IMR-90 (cell line): ENCODE results near the gene FRYL. TPM values are rescaled to one million over a fixed set of nuclear protein-coding genes. Genes with fewer than 3 reads are reported as not detected.

ENCODE experiments used
- ATAC-seq: fragments of 200-7000 bp; cut with Tn5 transposase; 2 replicates; pipeline ENCODE4 v1.9.1; 2020; ENCODE audit warnings: low read depth, mild to moderate bottlenecking, moderate library complexity
- BruUV-seq: library from RNA; stranded (reverse); fragments of 400-500 nt; replicated peaks from 2 replicates; lab custom pipeline; 2021; lab: Mats Ljungman, UMichigan
- CTCF ChIA-PET: fragments of 300-600 bp; formaldehyde crosslinking; extraction: SDS; loops from one replicate; lab custom pipeline; 2021; ENCODE audit warnings: antibody characterized with exemption; lab: Yijun Ruan, JAX
- POLR2A ChIA-PET: fragments of 300-600 bp; sonication (Branson Sonifier 250); formaldehyde crosslinking; loops from one replicate; lab custom pipeline; 2022; ENCODE audit warnings: antibody characterized with exemption; ENCODE audit not compliant: unreplicated experiment; lab: Charles Lee
- DNase-seq: peaks from one replicate; pipeline ENCODE4 v3.0.0; 2013
- H2AFZ ChIP-seq: replicated peaks from 2 replicates; pipeline ENCODE3; 2013; ENCODE audit warnings: low read length, mild to moderate bottlenecking; ENCODE audit not compliant: poor library complexity
- H2AK5ac ChIP-seq: 2 replicates; pipeline ENCODE4 v1.6.1; 2013; ENCODE audit warnings: low read depth, low read length, inconsistent platforms
- H2AK9ac ChIP-seq: replicated peaks from 2 replicates; pipeline ENCODE3; 2013; ENCODE audit warnings: mild to moderate bottlenecking, low read depth, low read length, moderate library complexity; ENCODE audit not compliant: poor library complexity
- H2BK120ac ChIP-seq: 2 replicates; pipeline ENCODE4 v1.6.1; 2013; ENCODE audit warnings: low read depth, low read length, inconsistent platforms
- H2BK15ac ChIP-seq: 3 replicates; pipeline ENCODE4 v1.6.1; 2013; ENCODE audit warnings: low read depth, low read length, inconsistent platforms
- H2BK20ac ChIP-seq: 2 replicates; pipeline ENCODE4 v1.6.1; 2013; ENCODE audit warnings: low read depth, mild to moderate bottlenecking, inconsistent platforms, low read length, moderate library complexity
- H2BK5ac ChIP-seq: 2 replicates; pipeline ENCODE4 v1.6.1; 2013; ENCODE audit warnings: mild to moderate bottlenecking, low read depth, low read length, inconsistent platforms; ENCODE audit not compliant: poor library complexity, severe bottlenecking
- H3K14ac ChIP-seq: replicated peaks from 2 replicates; pipeline ENCODE4 v1.6.1; 2013; ENCODE audit warnings: low read depth, low read length, inconsistent platforms
- H3K18ac ChIP-seq: 2 replicates; pipeline ENCODE4 v1.6.1; 2013; ENCODE audit warnings: low read depth, low read length, control low read depth
- H3K23ac ChIP-seq: 2 replicates; pipeline ENCODE4 v1.6.1; 2013; ENCODE audit warnings: low read depth, low read length, inconsistent platforms
- H3K27ac ChIP-seq: 2 replicates; pipeline ENCODE4 v1.5.1; 2013; ENCODE audit warnings: mild to moderate bottlenecking, control low read depth, low read length; ENCODE audit not compliant: insufficient read depth
- H3K27me3 ChIP-seq: 2 replicates; pipeline ENCODE4 v1.6.1; 2013; ENCODE audit warnings: low read length; ENCODE audit not compliant: control insufficient read depth, insufficient read depth
- H3K36me3 ChIP-seq: 2 replicates; pipeline ENCODE4 v1.6.1; 2013; ENCODE audit warnings: low read length, mixed read lengths; ENCODE audit not compliant: control insufficient read depth, insufficient read depth
- H3K4ac ChIP-seq: 2 replicates; pipeline ENCODE4 v1.6.1; 2013; ENCODE audit warnings: low read depth, low read length, inconsistent platforms
- H3K4me1 ChIP-seq: 2 replicates; pipeline ENCODE4 v1.6.1; 2013; ENCODE audit warnings: low read length, mixed read lengths; ENCODE audit not compliant: control insufficient read depth, insufficient read depth
- H3K4me2 ChIP-seq: 2 replicates; pipeline ENCODE4 v1.6.1; 2013; ENCODE audit warnings: low read depth, mild to moderate bottlenecking, control low read depth, low read length, moderate library complexity
- H3K4me3 ChIP-seq: 2 replicates; pipeline ENCODE4 v1.5.1; 2013; ENCODE audit warnings: low read depth, mild to moderate bottlenecking, control low read depth, low read length, moderate library complexity; ENCODE audit not compliant: insufficient read depth
- H3K56ac ChIP-seq: 2 replicates; pipeline ENCODE4 v1.6.1; 2013; ENCODE audit warnings: low read length, inconsistent platforms; ENCODE audit not compliant: insufficient read depth; ENCODE audit errors: extremely low read depth
- H3K79me1 ChIP-seq, 2 experiments: 2 replicates each; pipeline ENCODE4 v1.6.1; 2013; ENCODE audit warnings: low read length in 2 of 2, inconsistent platforms in 1 of 2, low read depth in 1 of 2
- H3K9ac ChIP-seq: 2 replicates; pipeline ENCODE4 v1.6.1; 2013; ENCODE audit warnings: low read depth, low read length, control low read depth
- H3K9me1 ChIP-seq: 2 replicates; pipeline ENCODE4 v1.6.1; 2013; ENCODE audit warnings: low read length, inconsistent platforms; ENCODE audit not compliant: insufficient read depth
- H3K9me3 ChIP-seq: 2 replicates; pipeline ENCODE4 v1.6.1; 2013; ENCODE audit warnings: low read length; ENCODE audit not compliant: control insufficient read depth, insufficient read depth
- H4K20me1 ChIP-seq: 2 replicates; pipeline ENCODE4 v1.6.1; 2013; ENCODE audit warnings: low read length, inconsistent platforms; ENCODE audit not compliant: insufficient read depth
- H4K5ac ChIP-seq: 2 replicates; pipeline ENCODE4 v1.6.1; 2013; ENCODE audit warnings: mild to moderate bottlenecking, low read depth, low read length, control low read depth
- H4K8ac ChIP-seq, 2 experiments: 2 replicates each; pipeline ENCODE4 v1.6.1; 2013; ENCODE audit warnings: low read depth in 2 of 2, low read length in 2 of 2, control low read depth in 1 of 2, inconsistent platforms in 1 of 2
- H4K91ac ChIP-seq: 2 replicates; pipeline ENCODE4 v1.6.1; 2013; ENCODE audit warnings: low read depth, low read length, inconsistent platforms; ENCODE audit not compliant: insufficient read depth
- BHLHE40 ChIP-seq: fragments of 150-350 bp; IDR thresholded peaks from 2 replicates; pipeline ENCODE4 v1.6.1; 2016; ENCODE audit warnings: mild to moderate bottlenecking, low read depth, low read length
- CEBPB ChIP-seq: IDR thresholded peaks from 2 replicates; pipeline ENCODE4 v1.6.1; 2012; ENCODE audit warnings: low read depth, low read length, improper control_type of control experiment
- CHD1 ChIP-seq: IDR thresholded peaks from 2 replicates; pipeline ENCODE4 v1.6.1; 2012; ENCODE audit warnings: low read depth, low read length, improper control_type of control experiment
- CTCF ChIP-seq: conservative IDR thresholded peaks from 2 replicates; pipeline ENCODE4 v1.5.1; 2012; ENCODE audit warnings: mild to moderate bottlenecking, low read depth, low read length, improper control_type of control experiment
- ELK1 ChIP-seq: fragments of 150-350 bp; IDR thresholded peaks from 2 replicates; pipeline ENCODE4 v1.6.1; 2016; ENCODE audit warnings: low read depth, mild to moderate bottlenecking, low read length, moderate library complexity, borderline replicate concordance
- FOS ChIP-seq: fragments of 150-350 bp; IDR thresholded peaks from 2 replicates; pipeline ENCODE4 v1.6.1; 2016; ENCODE audit warnings: low read depth, low read length
- MAFK ChIP-seq: IDR thresholded peaks from 2 replicates; pipeline ENCODE4 v1.6.1; 2012; ENCODE audit warnings: low read depth, low read length, improper control_type of control experiment
- MAZ ChIP-seq: IDR thresholded peaks from 2 replicates; pipeline ENCODE4 v1.6.1; 2012; ENCODE audit warnings: low read depth, mild to moderate bottlenecking, low read length, improper control_type of control experiment, moderate library complexity, borderline replicate concordance
- MXI1 ChIP-seq: IDR thresholded peaks from 2 replicates; pipeline ENCODE4 v1.6.1; 2012; ENCODE audit warnings: low read depth, mild to moderate bottlenecking, low read length, moderate library complexity, borderline replicate concordance
- NFE2L2 ChIP-seq: fragments of 150-350 bp; IDR thresholded peaks from 2 replicates; pipeline ENCODE4 v1.6.1; 2016; ENCODE audit warnings: low read depth, mild to moderate bottlenecking, low read length
- POLR2A ChIP-seq: IDR thresholded peaks from 2 replicates; pipeline ENCODE4 v1.6.1; 2012; ENCODE audit warnings: mild to moderate bottlenecking, low read depth, low read length
- RAD21 ChIP-seq: IDR thresholded peaks from 2 replicates; pipeline ENCODE4 v1.6.1; 2012; ENCODE audit warnings: low read length, improper control_type of control experiment
- RCOR1 ChIP-seq: IDR thresholded peaks from 2 replicates; pipeline ENCODE4 v1.6.1; 2012; ENCODE audit warnings: mild to moderate bottlenecking, low read length, improper control_type of control experiment; ENCODE audit not compliant: insufficient replicate concordance
- RFX5 ChIP-seq: IDR thresholded peaks from 2 replicates; pipeline ENCODE4 v1.8.0; 2012; ENCODE audit warnings: low read depth, mild to moderate bottlenecking, low read length, moderate library complexity
- SMC3 ChIP-seq: fragments of 150-350 bp; IDR thresholded peaks from 2 replicates; pipeline ENCODE4 v1.6.1; 2016; ENCODE audit warnings: low read depth, mild to moderate bottlenecking, antibody characterized with exemption, low read length, moderate library complexity
- USF2 ChIP-seq: fragments of 150-350 bp; IDR thresholded peaks from 2 replicates; pipeline ENCODE4 v1.6.1; 2017; ENCODE audit warnings: mild to moderate bottlenecking, antibody characterized with exemption, low read length, low read depth
- WGBS, 2 experiments: methylation state at CpG; one replicate each; pipeline versions ENCODE4 v1.1.5 to v1.1.7; 2013; ENCODE audit warnings: missing lambda C conversion rate in 2 of 2; ENCODE audit not compliant: insufficient read length in 1 of 2; ENCODE audit errors: extremely low coverage in 2 of 2; 5-methylcytosine and 5-hydroxymethylcytosine counted together
- dilution Hi-C: fragments of 300-500 bp; cut with HindIII; formaldehyde crosslinking; loops from one replicate; pipeline ENCODE4 v1.14.3; 2018; ENCODE audit warnings: low sequenced_read_pairs; ENCODE audit not compliant: unreplicated experiment
- in situ Hi-C: fragments of 300-500 bp; cut with MboI; formaldehyde crosslinking; loops from 3 replicates; pipeline ENCODE4 v1.14.3; 2019; ENCODE audit warnings: low sequenced_read_pairs, inconsistent platforms, mixed read lengths
- intact Hi-C: fragments of 100-400 bp; cut with micrococcal nuclease; formaldehyde crosslinking; loops from 2 replicates; pipeline ENCODE4 v1.10.0; 2022
- polyA plus RNA-seq, 3 experiments: library from polyadenylated mRNA; depleted of rRNA; stranded (reverse); fragments of >200 nt; gene quantifications; 2 replicates each; pipeline ENCODE4 v1.2.3, GENCODE V29; 2012; ENCODE audit warnings: low replicate concordance in 1 of 3
- total RNA-seq: library from RNA; depleted of rRNA; stranded (reverse); fragments of >200 nt; gene quantifications from 2 replicates; pipeline ENCODE4 v1.2.3, GENCODE V29; 2012

FRYL gene
- total and polyA plus RNA-seq, 2 of the 4 experiments (the other 2 are of a cell fraction) = 9.9 to 77.4 TPM

- Histone ChIP-seq H4K5ac (no peak overlapping the region), H3K23ac (no peak overlapping the region), H3K27ac (no peak overlapping the region), H3K36me3 (no peaks in the 10 kb centered on the region), H4K91ac (no peak overlapping the region), H3K14ac (no peak overlapping the region), H3K56ac (no peak overlapping the region), H3K18ac (no peak overlapping the region), H3K4ac (no peak overlapping the region), H2AK5ac (no peak overlapping the region), H2BK15ac (no peak overlapping the region), H2BK120ac (no peak overlapping the region), H3K9ac (no peak overlapping the region), H3K9me1 (no peaks in the 10 kb centered on the region; the same call in 1 of the 2 replicates), H2BK5ac (no peak overlapping the region), H4K8ac (no peak overlapping the region), H3K27me3 (peaks cover 61% of the 10 kb centered on the region), H3K4me2 (no peak overlapping the region), H2BK20ac (no peak overlapping the region), H3K4me3 (no peak overlapping the region), H3K79me1 (no peaks in the 10 kb centered on the region), H4K20me1 (no peaks in the 10 kb centered on the region), H3K9me3 (peaks cover 22% of the 10 kb centered on the region), H2AK9ac (no peak overlapping the region), H3K4me1 (no peaks in the 10 kb centered on the region), H2AFZ (no peak overlapping the region)
- WGBS, 2 experiments = 23% methylated on average over 9 of the region's 14 CpGs; no CpG with 5 or more reads in 1 of the 2 experiments
- CTCF ChIA-PET = no interaction called here
- BruUV-seq = no TSS peak
- POLR2A ChIA-PET = no interaction called here
- in situ Hi-C loops = loop anchor here (25.0 kb wide), 1 partner anchor 102 kb away; no protein-coding TSS in a partner anchor
- DNase-seq = no peak
- no peak for TF ChIP-seq RAD21
- TF ChIP-seq RCOR1 = no peak
- TF ChIP-seq USF2 = no peak
- TF ChIP-seq RFX5 = no peak
- TF ChIP-seq BHLHE40 = no peak
- no peak for TF ChIP-seq CEBPB
- no peak for TF ChIP-seq POLR2A
- no peak for TF ChIP-seq FOS
- TF ChIP-seq SMC3 = no peak
- no peak for TF ChIP-seq MAZ
- TF ChIP-seq ELK1 = no peak
- TF ChIP-seq MAFK = no peak
- TF ChIP-seq NFE2L2 = no peak
- no peak for TF ChIP-seq MXI1
- TF ChIP-seq CHD1 = no peak
- no peak for TF ChIP-seq CTCF
- ATAC-seq = no peak
- dilution Hi-C loops = no loop called here
- intact Hi-C loops = no loop called here
Observed at GRCh38 chr4:48489683-48490011, 290.4 kb downstream of the FRYL start.
